GM12878 (cell line): ENCODE data around the gene GARIN5B.

Experiments used
- BCLAF1 ChIP-seq: fragments of 450-650 bp; IDR thresholded peaks from 2 replicates; pipeline ENCODE4 v1.6.1; 2017; ENCODE audit warnings: antibody characterized with exemption, mild to moderate bottlenecking, moderate library complexity
- BHLHE40 ChIP-seq, 2 experiments: fragments of 450-650 bp in 1 of 2; IDR thresholded peaks; 2 replicates each; pipeline ENCODE4 v1.6.1; 2011 to 2017; ENCODE audit warnings: low read depth in 2 of 2, borderline replicate concordance in 1 of 2, improper control_type of control experiment in 1 of 2, low read length in 1 of 2, mild to moderate bottlenecking in 1 of 2
- CEBPB ChIP-seq, 2 experiments: fragments of 150-350 bp in 1 of 2; IDR thresholded peaks; 2 replicates each; pipeline ENCODE4 v1.6.1; 2012 to 2014; ENCODE audit warnings: low read depth in 2 of 2, low read length in 2 of 2, borderline replicate concordance in 1 of 2, inconsistent platforms in 1 of 2
- CHD2 ChIP-seq: IDR thresholded peaks from 2 replicates; pipeline ENCODE4 v1.6.1; 2011; ENCODE audit warnings: low read depth, low read length, improper control_type of control experiment, borderline replicate concordance
- CTCF ChIP-seq, 3 experiments: IDR thresholded peaks in 2 of 3; conservative IDR thresholded peaks in 1 of 3; 2 replicates each; pipeline ENCODE4 v1.5.1; 2011; ENCODE audit warnings: low read depth in 3 of 3, low read length in 3 of 3, mild to moderate bottlenecking in 3 of 3, control low read depth in 2 of 3, moderate library complexity in 2 of 3, inconsistent platforms in 1 of 3, mixed read lengths in 1 of 3; ENCODE audit not compliant: control insufficient read depth in 2 of 3, insufficient read depth in 1 of 3; ENCODE audit errors: extremely low read depth in 1 of 3
- EP300 ChIP-seq, 2 experiments: fragments of 150-350 bp in 1 of 2; IDR thresholded peaks; 2 replicates each; pipeline ENCODE4 v1.6.1; 2011 to 2012; ENCODE audit warnings: low read depth in 2 of 2, low read length in 2 of 2, borderline replicate concordance in 1 of 2, improper control_type of control experiment in 1 of 2, inconsistent platforms in 1 of 2; ENCODE audit not compliant: control insufficient read depth in 1 of 2
- ETV6 ChIP-seq, 2 experiments: fragments of 450-650 bp in 1 of 2; IDR thresholded peaks in 1 of 2; conservative IDR thresholded peaks in 1 of 2; 2 replicates each; pipeline ENCODE4 v1.6.1; 2014; ENCODE audit warnings: antibody characterized with exemption in 1 of 2, borderline replicate concordance in 1 of 2, low read depth in 1 of 2, mild to moderate bottlenecking in 1 of 2, moderate library complexity in 1 of 2
- MLLT1 ChIP-seq: fragments of 450-650 bp; IDR thresholded peaks from 2 replicates; pipeline ENCODE4 v1.6.1; 2016; ENCODE audit warnings: mild to moderate bottlenecking
- POLR2A ChIP-seq: IDR thresholded peaks from 2 replicates; pipeline ENCODE4 v1.6.1; 2011; ENCODE audit warnings: low read depth, mild to moderate bottlenecking, low read length
- SIX5 ChIP-seq: IDR thresholded peaks from 2 replicates; pipeline ENCODE4 v1.6.1; 2011; ENCODE audit warnings: mild to moderate bottlenecking, low read depth, low read length, moderate library complexity; ENCODE audit not compliant: severe bottlenecking
- SRF ChIP-seq, 2 experiments: IDR thresholded peaks; 2 replicates each; pipeline ENCODE4 v1.6.1; 2011; ENCODE audit warnings: low read depth in 2 of 2, low read length in 2 of 2, mild to moderate bottlenecking in 1 of 2, moderate library complexity in 1 of 2
- ZNF24 ChIP-seq: fragments of 450-650 bp; IDR thresholded peaks from 2 replicates; pipeline ENCODE4 v1.6.1; 2017; ENCODE audit warnings: antibody characterized with exemption, mild to moderate bottlenecking

- no peak for TF ChIP-seq CHD2
- TF ChIP-seq EP300 (IDR thresholded peaks at IDR 0.05; ENCODE audit: borderline replicate concordance in 1 of 2, control insufficient read depth in 1 of 2, low read depth in 2 of 2, low read length in 2 of 2) = no peak
- TF ChIP-seq BHLHE40 (IDR thresholded peaks at IDR 0.05; ENCODE audit: borderline replicate concordance in 1 of 2, low read depth in 2 of 2, low read length in 1 of 2) = no peak
- no peak for TF ChIP-seq CTCF (IDR thresholded peaks at IDR 0.05 in 2 of 3, conservative IDR thresholded peaks at IDR 0.05 in 1 of 3; ENCODE audit: control insufficient read depth in 2 of 3, extremely low read depth in 1 of 3, insufficient read depth in 1 of 3, low read depth in 3 of 3, low read length in 3 of 3)
- no peak for TF ChIP-seq ZNF24
- no peak for TF ChIP-seq SRF (IDR thresholded peaks at IDR 0.05; ENCODE audit: low read depth in 2 of 2, low read length in 2 of 2)
- peak; percentile 16; the same call in 1 of the 2 replicates for TF ChIP-seq POLR2A
- TF ChIP-seq BCLAF1 = no peak
- TF ChIP-seq ETV6 (conservative IDR thresholded peaks at IDR 0.05 in 1 of 2, IDR thresholded peaks at IDR 0.05 in 1 of 2; ENCODE audit: borderline replicate concordance in 1 of 2, low read depth in 1 of 2) = no peak
- no peak for TF ChIP-seq SIX5
- TF ChIP-seq CEBPB (IDR thresholded peaks at IDR 0.05; ENCODE audit: borderline replicate concordance in 1 of 2, low read depth in 2 of 2, low read length in 2 of 2) = no peak
- TF ChIP-seq MLLT1 = no peak
Observed at GRCh38 chr19:55406826-55407549, 43.9 kb upstream of the GARIN5B start.
